Endothelial cell of umbilical vein (primary cell): ENCODE data around the gene FBXW11. TPM values are rescaled to one million over a fixed set of nuclear protein-coding genes. Genes with fewer than 3 reads are reported as not detected.
A peak's percentile ranks its signal among the peaks of the same experiment; 100 is the strongest.

Experiments
- BruUV-seq: library from RNA; stranded (reverse); fragments of 400-500 nt; replicated peaks from 2 replicates; lab custom pipeline; 2021; lab: Mats Ljungman, UMichigan
- CTCF ChIA-PET: fragments of 300-600, 350-600 bp; sonication (Branson Sonifier 250); formaldehyde crosslinking; loops from one replicate; lab custom pipeline; 2021; ENCODE audit warnings: antibody characterized with exemption, inconsistent platforms; lab: Charles Lee
- POLR2A ChIA-PET: fragments of 300-600, 350-600 bp; sonication (Branson Sonifier 250); formaldehyde crosslinking; loops from one replicate; lab custom pipeline; 2021; ENCODE audit warnings: antibody characterized with exemption, inconsistent platforms; lab: Charles Lee
- DNase-seq: peaks from one replicate; pipeline ENCODE4 v3.0.0-alpha.2; 2011; ENCODE audit warnings: low read depth, low spot score
- FAIRE-seq: peaks from 2 replicates; lab custom pipeline; 2011; peaks lifted over from hg19 to GRCh38; lab: Jason Lieb, UNC
- H2AFZ ChIP-seq: 2 replicates; pipeline ENCODE4 v1.6.0; 2012; ENCODE audit warnings: low read depth, low read length, control low read depth, inconsistent platforms
- H3K27ac ChIP-seq: 2 replicates; pipeline ENCODE4 v1.5.1; 2011; ENCODE audit warnings: low read depth, mild to moderate bottlenecking, control low read depth, low read length, moderate library complexity; ENCODE audit not compliant: insufficient read depth
- H3K27me3 ChIP-seq, 2 experiments: 2 replicates each; pipeline versions ENCODE4 v1.6.0 to v1.6.1; 2011; ENCODE audit warnings: low read length in 2 of 2, mixed read lengths in 1 of 2; ENCODE audit not compliant: control insufficient read depth in 2 of 2, insufficient read depth in 2 of 2
- H3K36me3 ChIP-seq, 2 experiments: 2 replicates in 1 of 2; 3 replicates in 1 of 2; pipeline ENCODE4 v1.5.1; 2011; ENCODE audit warnings: low read length in 2 of 2, mild to moderate bottlenecking in 1 of 2, moderate library complexity in 1 of 2; ENCODE audit not compliant: control insufficient read depth in 2 of 2, insufficient read depth in 2 of 2; ENCODE audit errors: extremely low read depth in 1 of 2
- H3K4me1 ChIP-seq: 3 replicates; pipeline ENCODE4 v1.5.1; 2011; ENCODE audit warnings: mild to moderate bottlenecking, low read length; ENCODE audit not compliant: control insufficient read depth, insufficient read depth; ENCODE audit errors: extremely low read depth
- H3K4me2 ChIP-seq: 2 replicates; pipeline ENCODE4 v1.6.1; 2011; ENCODE audit warnings: low read length, control low read depth, mixed read lengths; ENCODE audit not compliant: insufficient read depth
- H3K4me3 ChIP-seq, 3 experiments: fragments of 200-600 bp in 1 of 3; sonication (generic), shearing (Covaris generic) in 1 of 3; replicated peaks in 1 of 3; 2 replicates each; pipeline ENCODE4 v1.5.1; 2011 to 2016; ENCODE audit warnings: control low read depth in 3 of 3, low read length in 3 of 3, mild to moderate bottlenecking in 2 of 3, inconsistent platforms in 1 of 3, low read depth in 1 of 3, moderate library complexity in 1 of 3; ENCODE audit not compliant: insufficient read depth in 1 of 3
- H3K79me2 ChIP-seq: 2 replicates; pipeline ENCODE4 v1.6.0; 2012; ENCODE audit warnings: low read length, inconsistent platforms; ENCODE audit not compliant: control insufficient read depth, insufficient read depth
- H3K9ac ChIP-seq: replicated peaks from 2 replicates; pipeline ENCODE3; 2011; ENCODE audit warnings: low read length, control low read depth; ENCODE audit not compliant: insufficient read depth; ENCODE audit errors: extremely low read depth
- H3K9me1 ChIP-seq: replicated peaks from 3 replicates; pipeline ENCODE4 v1.6.0; 2011; ENCODE audit warnings: mild to moderate bottlenecking, low read length; ENCODE audit not compliant: control insufficient read depth, insufficient read depth; ENCODE audit errors: extremely low read depth
- H3K9me3 ChIP-seq: replicated peaks from 2 replicates; pipeline ENCODE4 v1.5.1; 2012; ENCODE audit warnings: low read length, inconsistent platforms; ENCODE audit not compliant: control insufficient read depth, insufficient read depth
- H4K20me1 ChIP-seq: replicated peaks from 2 replicates; pipeline ENCODE3; 2011; ENCODE audit warnings: mild to moderate bottlenecking, low read length; ENCODE audit not compliant: control insufficient read depth, insufficient read depth; ENCODE audit errors: extremely low read depth
- CTCF ChIP-seq, 2 donors: IDR thresholded peaks; 1 replicate in 1 of 2; 2 replicates in 1 of 2; pipeline ENCODE4 v1.5.1; 2011; ENCODE audit warnings: low read length in 2 of 2, mild to moderate bottlenecking in 2 of 2, moderate library complexity in 2 of 2, control low read depth in 1 of 2, inconsistent platforms in 1 of 2, low read depth in 1 of 2; ENCODE audit not compliant: insufficient read depth in 1 of 2; ENCODE audit errors: extremely low read depth in 1 of 2
- EZH2 ChIP-seq: IDR thresholded peaks from 2 replicates; pipeline ENCODE4 v1.6.1; 2012; ENCODE audit warnings: borderline replicate concordance, low read depth, mild to moderate bottlenecking, moderate library complexity, low read length, inconsistent platforms; ENCODE audit not compliant: severe bottlenecking
- FOS ChIP-seq: IDR thresholded peaks from 2 replicates; pipeline ENCODE4 v1.6.1; 2011; ENCODE audit warnings: mild to moderate bottlenecking, low read length, moderate library complexity, borderline replicate concordance; ENCODE audit not compliant: insufficient read depth
- GATA2 ChIP-seq: IDR thresholded peaks from 2 replicates; pipeline ENCODE4 v1.7.0; 2011; ENCODE audit warnings: low read depth, mild to moderate bottlenecking, moderate library complexity, mixed read lengths, low read length; ENCODE audit not compliant: insufficient read length, insufficient read depth
- JUN ChIP-seq: IDR thresholded peaks from 2 replicates; pipeline ENCODE4 v1.6.1; 2011; ENCODE audit warnings: borderline replicate concordance, low read depth; ENCODE audit not compliant: insufficient read length, insufficient read depth
- MAX ChIP-seq: IDR thresholded peaks from 2 replicates; pipeline ENCODE4 v1.6.1; 2011; ENCODE audit not compliant: insufficient read depth, insufficient read length
- MYC ChIP-seq: IDR thresholded peaks from one replicate; pipeline ENCODE4 v1.6.1; 2011; ENCODE audit warnings: mild to moderate bottlenecking, low read depth, low read length
- POLR2A ChIP-seq: IDR thresholded peaks from 2 replicates; pipeline ENCODE4 v1.6.1; 2012; ENCODE audit warnings: low read depth, mild to moderate bottlenecking, control low read depth, low read length
- POLR2AphosphoS5 ChIP-seq: IDR thresholded peaks from 2 replicates; pipeline ENCODE4 v1.6.1; 2012; ENCODE audit warnings: low read depth, mild to moderate bottlenecking, control low read depth, low read length, moderate library complexity; ENCODE audit not compliant: insufficient read depth
- dilution Hi-C: fragments of 300-500 bp; cut with MboI; formaldehyde crosslinking; loops from one replicate; pipeline ENCODE4 v1.15.0; 2019; ENCODE audit warnings: low sequenced_read_pairs; ENCODE audit not compliant: extremely low pct_ligation_motif_present
- intact Hi-C: fragments of 100-400 bp; cut with micrococcal nuclease; formaldehyde crosslinking; loops from one replicate; pipeline ENCODE4 v1.10.0; 2022
- polyA plus RNA-seq, 4 experiments: library from polyadenylated mRNA; depleted of rRNA in 3 of 4; stranded (reverse) in 3 of 4; unstranded in 1 of 4; fragments of >200 nt; gene quantifications; 2 replicates each; pipeline versions ENCODE4 v1.2.1 to v1.2.3, GENCODE V29; 2011 to 2012; ENCODE audit warnings: missing spikeins in 1 of 4
- total RNA-seq: library from RNA; stranded (reverse); gene quantifications from 2 replicates; pipeline ENCODE4 v1.2.3, GENCODE V29; 2021

Gene FBXW11
- total and polyA plus RNA-seq, 2 donors (not counting 3 experiments of a cell fraction or from before 2014, with no cell fraction given) = 30.7 to 44.7 TPM

GRCh38 chr5:172004824-172005237 lies 1.6 kb downstream of the FBXW11 start:
- Histone ChIP-seq H3K9me1 (peaks cover 4% of the 10 kb centered on the region), H3K27ac (peak overlapping the region; percentile 78), H2AFZ (no peak overlapping the region), H3K27me3 (no peaks in the 10 kb centered on the region), H3K9me3 (no peaks in the 10 kb centered on the region), H3K36me3 (no peaks in the 10 kb centered on the region), H3K4me2 (peak overlapping the region; percentile 93), H3K9ac (peak overlapping the region; percentile 75), H3K4me1 (peaks cover 44% of the 10 kb centered on the region), H3K79me2 (peaks cover 62% of the 10 kb centered on the region), H3K4me3 (peak overlapping the region; percentile 66 to 98 (median 88)), H4K20me1 (peaks cover 7% of the 10 kb centered on the region)
- ChIA-PET POLR2A (no interaction called here), CTCF (interaction anchor here (0.9 to 5.9 kb wide), 7 partner anchors 8 to 278 kb away, joined by 3 to 112 read pairs (median 8); partner anchors contain the start of gene STK10)
- DNase-seq (peak; percentile 50), FAIRE-seq (no peak)
- TF ChIP-seq CTCF (IDR thresholded peaks at IDR 0.05; ENCODE audit: extremely low read depth in 1 of 2, insufficient read depth in 1 of 2, low read depth in 1 of 2, low read length in 2 of 2) (no peak), MYC (no peak), FOS (no peak), GATA2 (no peak), MAX (no peak), POLR2A (no peak), EZH2 (no peak), JUN (no peak), POLR2AphosphoS5 (no peak)
- intact Hi-C loops = loop anchor here (5.0 kb wide), 1 partner anchor 277 kb away; the partner anchor contains the start of gene UBTD2
- no TSS peak for BruUV-seq
- dilution Hi-C loops = no loop called here
